Hematopoietic multipotent progenitor cell treated with erythropoietin and hydrocortisone succinate and interleukin-3 and kit ligand, for 4 days (in vitro differentiated cells): ENCODE results near the gene GLS.
"Not testable (repeated sequence)": the region's sequence is repeated elsewhere in the genome, so short reads cannot be mapped to it uniquely, and the experiment has no call there.

Experiments
- DNase-seq: peaks from one replicate; pipeline ENCODE4 v3.0.0-alpha.2; 2015

GLS gene

DNA sequence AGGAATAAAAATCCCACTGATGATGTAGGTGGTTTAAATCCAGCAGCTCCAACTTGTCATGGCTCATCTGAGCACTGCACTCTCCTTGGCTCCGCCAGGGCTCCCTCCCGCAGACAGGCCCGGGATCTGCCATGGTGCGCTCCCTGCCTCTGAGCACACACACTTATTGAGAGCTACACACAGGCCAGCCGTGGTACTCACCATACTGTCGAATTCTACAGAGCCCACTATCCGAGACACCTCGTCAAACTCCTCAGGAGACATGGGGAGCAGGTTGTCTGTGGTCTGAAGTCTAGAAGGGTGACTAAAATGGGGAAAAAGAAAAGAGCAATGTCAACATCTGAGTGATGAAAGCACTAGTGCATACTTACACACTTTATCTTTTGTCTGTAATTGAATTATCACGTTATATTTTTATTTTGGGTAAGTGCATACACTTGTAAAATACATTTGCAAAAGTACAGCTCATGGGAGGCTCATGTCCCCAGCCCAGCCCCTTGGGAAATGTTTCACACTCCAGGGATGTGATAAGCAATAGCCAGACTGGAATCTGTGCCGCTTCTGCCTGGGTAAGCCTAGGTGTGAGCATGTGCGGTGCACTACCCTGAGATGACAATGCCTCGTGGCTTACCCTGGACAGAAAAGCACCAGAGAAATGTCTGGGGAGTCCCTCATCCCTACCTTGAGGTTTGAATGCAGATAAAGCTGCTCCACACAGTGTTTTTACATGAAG lies 94.2 kb downstream of the GLS start:
- no peak for DNase-seq

GRCh38 chr2:190976521-190976920 lies 95.9 kb downstream of the GLS start:
- DNase-seq: no peak

GRCh38 chr2:190977505-190977904 lies 96.9 kb downstream of the GLS start:
- DNase-seq: no peak

DNA sequence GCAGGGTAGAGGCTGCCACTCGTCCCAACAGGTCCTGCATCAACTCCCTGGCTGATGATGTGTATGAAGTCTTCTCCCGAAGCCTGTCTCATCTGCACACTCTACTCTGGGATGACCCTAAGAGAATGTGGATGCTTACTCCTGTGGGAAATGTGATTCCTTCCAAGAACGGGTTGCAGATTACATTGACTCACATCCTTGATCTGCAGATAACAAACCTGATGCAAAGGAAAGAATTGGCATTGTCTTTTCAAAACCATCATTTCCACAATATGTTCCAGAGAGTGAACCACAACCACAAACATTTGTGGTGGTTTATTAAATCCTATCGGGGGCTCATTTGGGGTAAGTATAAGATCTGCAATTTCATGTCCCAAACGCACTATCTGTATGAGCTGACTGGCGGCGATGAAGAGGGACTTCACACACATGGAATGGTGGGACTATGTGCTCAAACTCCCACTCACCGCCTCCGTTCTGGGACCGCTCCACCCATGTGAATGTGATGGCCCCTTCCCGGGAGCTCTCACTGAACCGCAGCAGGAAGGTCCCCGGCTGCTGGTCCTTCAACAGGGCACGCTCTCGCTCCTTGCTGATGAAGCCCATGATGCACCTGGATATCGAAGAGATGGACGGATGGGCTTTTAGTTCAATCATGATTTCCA lies 97.9 kb downstream of the GLS start:
- no peak for DNase-seq

GRCh38 chr2:190979906-190980629 lies 99.4 kb downstream of the GLS start:
- peak; percentile 73 for DNase-seq

DNA sequence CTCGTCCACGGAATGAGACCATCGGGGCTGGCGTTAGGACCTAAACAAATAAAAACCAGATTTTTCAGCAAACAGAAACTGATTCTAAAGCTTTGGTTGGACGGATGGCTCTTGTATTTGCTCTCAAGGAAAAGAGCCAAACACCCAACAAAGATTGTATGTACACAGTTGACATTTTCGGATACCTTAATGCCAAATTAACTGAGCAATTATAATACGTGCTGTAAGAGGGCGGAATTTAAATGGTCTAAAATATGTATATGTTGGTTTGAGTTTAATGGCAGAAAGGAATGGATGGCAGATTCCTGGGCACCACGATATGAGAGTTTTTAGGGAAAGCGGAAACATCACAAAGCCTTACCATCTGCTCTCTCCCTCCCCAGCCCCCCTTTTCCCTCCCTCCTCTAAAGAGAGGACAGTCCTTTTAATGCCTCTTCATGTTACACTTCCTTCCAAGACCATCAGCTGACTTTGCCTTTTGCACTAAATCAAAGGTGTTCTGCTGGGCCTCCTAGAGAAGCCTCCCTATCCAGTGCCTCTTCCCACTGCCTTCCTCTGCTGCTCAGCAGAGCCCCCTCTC lies 100.1 kb downstream of the GLS start:
- DNase-seq: no peak

DNA sequence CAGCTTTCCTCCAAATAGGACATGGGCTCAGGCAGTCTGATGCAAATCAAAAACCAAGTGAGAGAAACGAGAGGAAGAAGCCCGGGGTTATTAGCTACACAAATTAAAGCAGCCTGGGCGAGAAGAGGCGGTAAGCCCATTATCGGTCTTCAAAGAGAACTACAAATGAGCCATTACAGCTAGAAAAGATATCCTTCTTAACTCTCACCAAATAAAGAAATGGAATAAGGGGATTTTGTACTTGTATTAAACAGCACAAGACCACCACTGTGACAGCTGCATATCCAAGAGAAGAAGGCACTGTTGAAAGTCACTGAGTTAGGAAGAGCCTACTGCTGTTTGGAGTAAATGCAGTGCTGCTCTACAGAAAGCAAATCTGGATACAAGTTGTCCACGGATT lies 100.7 kb downstream of the GLS start:
- DNase-seq: no peak

DNA sequence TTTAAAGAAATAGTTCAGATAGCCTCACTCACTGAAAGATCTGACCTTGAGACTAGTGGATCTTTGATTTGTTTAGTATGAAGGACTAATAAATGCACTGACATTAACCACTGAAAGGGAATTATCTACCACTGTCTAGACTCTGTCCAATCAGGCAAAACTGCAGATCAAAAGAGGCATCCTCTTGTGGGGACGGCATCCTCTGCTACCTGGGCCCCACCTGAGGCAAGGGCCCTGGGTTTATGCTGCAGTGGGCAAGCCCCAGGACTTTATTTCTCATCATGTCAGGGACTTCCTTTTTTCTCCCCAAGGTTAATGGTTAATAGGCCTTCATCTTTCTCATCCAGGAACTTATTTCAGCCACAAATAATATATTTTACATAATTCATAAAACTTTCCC lies 101.1 kb downstream of the GLS start:
- DNase-seq: no peak

DNA sequence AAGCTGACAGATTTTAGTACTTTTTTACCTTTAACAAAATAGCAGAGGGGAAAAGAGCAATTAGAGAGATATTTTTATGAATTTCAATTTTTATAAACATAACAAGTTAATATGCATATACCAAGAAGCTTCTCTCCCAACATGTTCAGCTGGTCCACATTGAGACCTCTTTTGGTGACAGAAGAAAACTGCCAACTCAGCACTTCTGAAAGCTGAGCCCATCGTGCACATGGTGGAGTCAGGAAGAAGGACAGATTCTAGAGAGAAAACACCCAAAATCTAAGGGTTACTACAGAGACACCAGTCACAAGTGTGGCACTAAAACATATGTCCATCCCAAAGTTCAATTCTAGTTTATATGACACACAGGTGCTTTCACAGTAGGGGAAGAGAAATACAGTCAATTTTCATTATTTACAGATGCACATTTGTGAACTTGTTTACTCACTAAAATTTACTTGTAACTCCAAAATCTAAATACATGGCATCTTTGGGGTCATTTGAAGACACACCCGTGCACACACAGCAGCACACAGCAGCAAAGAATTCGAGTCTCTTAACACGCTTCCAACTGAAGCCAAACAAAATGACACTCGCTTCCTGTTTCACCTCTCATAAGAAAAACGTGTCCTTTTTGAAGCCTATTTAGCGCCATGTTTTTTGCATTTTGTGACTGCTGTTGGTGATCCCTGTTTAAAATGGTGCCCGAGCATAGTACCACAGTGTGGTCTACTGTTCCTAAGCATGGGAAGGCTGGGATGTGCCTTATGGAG lies 101.8 kb downstream of the GLS start:
- DNase-seq: no peak

GRCh38 chr2:190984595-190984994 lies 104.0 kb downstream of the GLS start:
- DNase-seq: no peak

GRCh38 chr2:190986221-190986953 lies 105.8 kb downstream of the GLS start:
- DNase-seq: peak; percentile 49

GRCh38 chr2:190987116-190987515 lies 106.5 kb downstream of the GLS start:
- DNase-seq: no peak

DNA sequence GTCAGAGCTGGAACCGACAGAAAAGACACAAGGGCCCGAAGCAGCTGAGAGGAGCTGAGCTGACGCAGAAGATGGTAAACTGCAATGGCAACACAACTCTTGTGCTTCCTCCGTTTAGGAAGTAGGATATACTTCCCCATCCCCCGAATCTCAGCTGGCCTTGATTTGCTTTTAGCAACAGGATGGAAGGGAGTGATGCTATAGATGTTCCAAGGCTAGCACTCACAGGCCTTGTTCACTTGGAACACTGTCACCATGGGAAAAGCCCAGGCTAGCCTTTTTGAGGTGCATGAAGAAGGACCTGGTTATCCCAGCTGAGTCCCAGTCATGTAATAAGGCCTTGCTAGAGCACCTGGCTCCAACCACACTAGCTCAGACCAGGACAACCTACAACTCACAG lies 107.3 kb downstream of the GLS start:
- DNase-seq: no peak

DNA sequence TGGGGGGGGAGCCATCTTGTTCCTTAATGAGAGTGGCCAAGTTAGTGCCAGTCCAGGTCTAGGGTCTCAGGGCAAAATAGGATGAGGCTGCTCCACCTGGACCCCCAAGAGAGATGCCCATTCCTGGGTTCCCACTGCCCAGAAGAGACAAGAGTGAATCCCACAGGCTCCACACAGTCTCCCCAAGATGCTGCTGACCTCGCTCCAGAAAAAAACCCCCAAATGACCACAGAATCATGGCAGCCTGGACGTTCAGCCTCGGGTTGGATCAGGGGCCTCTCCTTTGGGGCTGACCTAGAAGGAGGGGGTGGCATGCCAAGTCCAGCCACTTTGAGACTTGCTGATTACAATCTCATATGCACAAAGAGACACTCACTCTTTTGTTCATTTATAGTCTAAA lies 108.3 kb downstream of the GLS start:
- DNase-seq: no peak

DNA sequence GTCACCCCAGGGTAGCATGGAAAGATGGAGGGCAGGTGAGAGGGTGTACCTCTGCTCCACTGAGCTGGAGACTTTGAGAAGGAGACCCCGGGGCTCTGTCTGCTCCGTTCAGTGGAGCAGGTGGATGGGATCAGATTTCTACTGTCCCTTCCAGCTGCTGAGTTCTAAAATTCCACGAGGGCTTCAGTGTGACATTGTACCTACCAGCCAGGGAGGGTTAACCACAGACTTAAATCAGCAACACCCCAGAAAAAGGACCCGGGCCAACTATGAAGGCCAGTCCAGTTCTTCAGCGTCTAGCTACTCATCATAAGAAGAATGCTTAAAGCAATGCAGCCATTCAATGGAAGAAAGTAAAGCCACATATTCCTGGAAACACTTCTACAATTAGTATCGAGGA lies 109.5 kb downstream of the GLS start:
- DNase-seq: no peak

GRCh38 chr2:190993292-190993643 lies 112.6 kb downstream of the GLS start:
- DNase-seq: no peak

GRCh38 chr2:190994148-190994547 lies 113.5 kb downstream of the GLS start:
- DNase-seq: no peak

DNA sequence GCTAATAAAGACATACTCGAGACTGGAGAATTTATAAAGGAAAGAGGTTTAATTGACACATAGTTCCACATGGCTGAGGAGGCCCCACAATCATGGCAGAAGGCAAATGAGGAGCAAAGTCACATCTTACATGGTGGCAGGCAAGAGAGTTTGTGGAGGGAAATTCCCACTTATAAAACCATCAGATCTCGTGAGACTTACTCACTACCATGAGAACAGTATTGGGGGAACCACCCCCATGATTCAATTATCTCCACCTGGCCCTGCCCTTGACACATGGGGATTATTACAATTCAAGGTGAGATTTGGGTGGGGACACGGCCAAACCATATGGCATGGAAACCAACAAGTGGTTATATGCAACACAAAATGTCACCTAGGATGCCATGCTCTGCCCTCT lies 114.7 kb downstream of the GLS start:
- not testable (repeated sequence) for DNase-seq

- peak; percentile 83 for DNase-seq
These were observed 115.8 kb downstream of the GLS start for GRCh38 chr2:190996338-190996946.

GRCh38 chr2:190996947-190997346 lies 116.3 kb downstream of the GLS start:
- DNase-seq: no peak

DNA sequence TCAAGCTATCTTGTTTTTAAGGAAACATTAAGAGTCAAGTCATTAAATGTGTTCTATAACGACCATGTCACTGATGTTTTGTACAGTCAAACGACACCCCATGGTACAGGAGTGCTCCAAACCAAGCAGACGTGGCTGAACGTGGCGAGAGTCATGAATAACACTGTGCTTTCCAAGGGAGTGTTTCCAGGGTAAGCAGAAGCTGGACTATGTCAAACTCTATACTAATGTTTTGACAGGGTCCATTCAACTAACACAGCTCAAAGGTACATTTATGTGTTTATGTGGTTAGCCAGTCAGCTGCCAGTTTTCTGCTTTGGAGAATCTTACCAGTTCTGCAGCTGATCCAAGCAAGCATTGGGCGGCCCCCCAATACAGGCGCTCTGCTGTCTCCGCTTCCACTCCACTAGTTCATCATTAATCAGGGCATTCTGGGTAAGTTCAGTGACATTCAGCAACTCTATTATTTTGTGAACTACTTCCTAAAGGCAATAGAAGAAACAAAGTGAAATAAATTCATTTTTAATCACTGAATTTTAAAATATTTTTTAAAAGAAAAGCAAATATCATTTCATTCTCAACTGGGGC lies 117.0 kb downstream of the GLS start:
- no peak for DNase-seq
